GM18909 (cell line): ENCODE data around the gene SRR.

Source experiments
- ATAC-seq: cut with Tn5 transposase; IDR thresholded peaks from one replicate; pipeline ENCODE4 v1.9.1; 2021; ENCODE audit warnings: mild to moderate bottlenecking; ENCODE audit not compliant: unreplicated experiment, poor library complexity

SRR gene

GRCh38 chr17:2337544-2338314, 34.0 kb downstream of the SRR start:
- no peak for ATAC-seq

- no peak for ATAC-seq
Measured at GRCh38 chr17:2338315-2338657, 34.5 kb downstream of the SRR start.

- ATAC-seq, result no peak
Measured at GRCh38 chr17:2343421-2343820, 39.7 kb downstream of the SRR start.

- ATAC-seq, result no peak
Measured at GRCh38 chr17:2344528-2344927, 40.8 kb downstream of the SRR start.

- ATAC-seq, result no peak
Measured at GRCh38 chr17:2346475-2346874, 42.7 kb downstream of the SRR start.

- ATAC-seq, result no peak
Measured at GRCh38 chr17:2347805-2348685, 44.3 kb downstream of the SRR start.

GRCh38 chr17:2351269-2351668, 47.5 kb downstream of the SRR start:
- no peak for ATAC-seq

GRCh38 chr17:2354311-2354710, 50.6 kb downstream of the SRR start:
- no peak for ATAC-seq

- ATAC-seq, result no peak
Measured at GRCh38 chr17:2357237-2357636, 53.5 kb downstream of the SRR start.

- no peak for ATAC-seq
Measured at GRCh38 chr17:2357931-2358434, 54.2 kb downstream of the SRR start.

GRCh38 chr17:2361010-2361760, 57.4 kb downstream of the SRR start:
- ATAC-seq, result no peak

GRCh38 chr17:2362016-2362415, 58.3 kb downstream of the SRR start:
- ATAC-seq, result no peak

GRCh38 chr17:2362416-2362815, 58.7 kb downstream of the SRR start:
- ATAC-seq, result no peak

GRCh38 chr17:2362881-2363280, 59.1 kb downstream of the SRR start:
- ATAC-seq, result no peak

GRCh38 chr17:2363318-2363717, 59.6 kb downstream of the SRR start:
- ATAC-seq, result no peak

GRCh38 chr17:2363851-2364762, 60.4 kb downstream of the SRR start:
- no peak for ATAC-seq

- no peak for ATAC-seq
Measured at GRCh38 chr17:2364763-2365116, 61.0 kb downstream of the SRR start.

- no peak for ATAC-seq
Measured at GRCh38 chr17:2365132-2365531, 61.4 kb downstream of the SRR start.

- ATAC-seq, result no peak
Measured at GRCh38 chr17:2366747-2367494, 63.2 kb downstream of the SRR start.
